Neural progenitor cell (in vitro differentiated cells): ENCODE measurements around the gene NAMPT. TPM values are rescaled to one million over a fixed set of nuclear protein-coding genes. Genes with fewer than 3 reads are reported as not detected.

Experiments used
- DNase-seq: peaks from one replicate; pipeline ENCODE4 v3.0.0-alpha.2; 2016; ENCODE audit warnings: low spot score
- H2AFZ ChIP-seq: fragments of 200-600 bp; sonication (generic); replicated peaks from 2 replicates; pipeline ENCODE4 v1.6.1; 2016; ENCODE audit warnings: antibody characterized with exemption
- H3F3A ChIP-seq: fragments of 200-600 bp; sonication (generic); 2 replicates; pipeline ENCODE4 v1.6.1; 2016; ENCODE audit warnings: antibody characterized with exemption, low read depth
- H3K27ac ChIP-seq: fragments of 200-600 bp; sonication (generic); 2 replicates; pipeline ENCODE4 v1.5.1; 2016; ENCODE audit warnings: mild to moderate bottlenecking
- H3K27me3 ChIP-seq: fragments of 200-600 bp; sonication (generic); 2 replicates; pipeline ENCODE4 v1.6.1; 2016; ENCODE audit warnings: mild to moderate bottlenecking, moderate library complexity
- H3K36me3 ChIP-seq: fragments of 200-600 bp; sonication (generic); 2 replicates; pipeline ENCODE4 v1.5.1; 2016
- H3K4me1 ChIP-seq: fragments of 200-600 bp; sonication (generic); 2 replicates; pipeline ENCODE4 v1.6.1; 2016; ENCODE audit warnings: mixed run types
- H3K4me2 ChIP-seq: fragments of 200-600 bp; sonication (generic); 2 replicates; pipeline ENCODE4 v1.6.1; 2016
- H3K4me3 ChIP-seq: fragments of 200-600 bp; sonication (generic); 2 replicates; pipeline ENCODE4 v1.5.1; 2016
- H3K79me2 ChIP-seq: fragments of 200-600 bp; sonication (generic); 2 replicates; pipeline ENCODE4 v1.6.1; 2016; ENCODE audit warnings: low read depth
- H3K9ac ChIP-seq: fragments of 200-600 bp; sonication (generic); 2 replicates; pipeline ENCODE4 v1.6.1; 2016
- H3K9me3 ChIP-seq: fragments of 200-600 bp; sonication (generic); 2 replicates; pipeline ENCODE4 v1.5.1; 2016; ENCODE audit warnings: low read depth
- H4K20me1 ChIP-seq: fragments of 200-600 bp; sonication (generic); 2 replicates; pipeline ENCODE4 v1.6.1; 2016; ENCODE audit warnings: low read depth
- H3K27ac Mint-ChIP-seq: 3 replicates; pipeline ENCODE4 v1.8.0; 2021; ENCODE audit warnings: mixed read lengths
- H3K27me3 Mint-ChIP-seq: 2 replicates; pipeline ENCODE4 v1.8.0; 2022; ENCODE audit warnings: low read depth, mild to moderate bottlenecking, inconsistent platforms, moderate library complexity, mixed read lengths; ENCODE audit not compliant: insufficient read depth
- H3K36me3 Mint-ChIP-seq: 3 replicates; pipeline ENCODE4 v1.8.0; 2021; ENCODE audit warnings: mixed read lengths
- H3K4me1 Mint-ChIP-seq: 3 replicates; pipeline ENCODE4 v1.8.0; 2021; ENCODE audit warnings: mixed read lengths
- H3K4me3 Mint-ChIP-seq: 3 replicates; pipeline ENCODE4 v1.8.0; 2021; ENCODE audit warnings: mild to moderate bottlenecking, moderate library complexity, mixed read lengths
- H3K9me3 Mint-ChIP-seq: 3 replicates; pipeline ENCODE4 v1.8.0; 2020; ENCODE audit warnings: mixed read lengths
- EZH2 ChIP-seq: fragments of 200-600 bp; sonication (generic); IDR thresholded peaks from 2 replicates; pipeline ENCODE4 v1.6.1; 2017; ENCODE audit warnings: antibody characterized with exemption, mild to moderate bottlenecking, moderate library complexity
- EZH2phosphoT487 ChIP-seq: fragments of 200-600 bp; sonication (generic); IDR thresholded peaks from 2 replicates; pipeline ENCODE4 v1.6.1; 2017; ENCODE audit warnings: antibody characterized with exemption
- total RNA-seq: library from RNA; depleted of rRNA; stranded (reverse); fragments of >200 nt; gene quantifications from 2 replicates; pipeline ENCODE4 v1.2.3, GENCODE V29; 2015; ENCODE audit warnings: low replicate concordance
- TF ChIP-seq, protein P1 (sequence below): fragments of 200-600 bp; sonication (generic); IDR thresholded peaks from 2 replicates; pipeline ENCODE4 v1.5.1; 2017; ENCODE audit warnings: antibody characterized with exemption, mild to moderate bottlenecking

NAMPT gene
- total RNA-seq, 1 donor from 2014 or later: 143 TPM

DNA sequence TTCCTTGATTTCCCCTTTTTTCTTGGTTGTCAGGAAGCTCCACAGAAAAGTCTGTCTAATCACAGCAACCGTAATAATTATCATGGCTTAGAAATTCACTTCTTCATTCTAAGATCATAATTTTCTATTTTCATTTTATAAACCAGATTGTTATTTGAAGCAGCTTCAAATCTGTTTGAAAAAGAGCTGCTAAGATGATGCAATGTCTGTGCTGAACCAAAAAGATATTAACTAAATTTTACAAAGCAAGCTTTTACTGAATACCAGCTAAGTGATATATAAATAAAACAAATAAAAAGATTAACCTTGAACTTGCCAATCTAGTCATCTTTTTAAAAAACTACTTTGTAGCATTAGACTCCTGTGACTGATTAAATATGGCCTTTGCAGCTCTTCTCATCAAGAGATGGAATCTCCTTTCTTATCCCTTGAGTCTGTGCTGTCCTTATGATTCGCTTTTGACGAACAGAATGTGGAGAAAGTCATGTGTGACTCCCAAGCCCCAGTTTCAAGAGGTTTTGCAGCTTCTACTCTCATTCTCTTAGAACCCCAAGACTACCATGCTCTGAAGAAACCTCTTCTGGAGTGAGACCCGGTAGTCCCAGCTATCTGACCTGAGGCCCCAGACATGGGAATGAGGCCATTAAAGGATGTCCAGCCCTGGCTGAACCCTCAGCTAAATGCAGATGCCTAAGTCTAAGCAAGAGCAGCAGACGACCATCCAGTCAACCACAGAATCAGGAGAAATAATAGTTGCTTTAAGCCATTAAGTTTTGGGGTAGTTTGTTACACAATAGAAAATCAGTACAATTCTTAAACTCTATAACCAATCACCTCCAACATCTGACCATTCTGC lies 14.4 kb downstream of the NAMPT start:
- H3K36me3 Mint-ChIP-seq: peaks cover 26% of the 10 kb centered on the region
- peaks cover 22% of the 10 kb centered on the region for H3K36me3 ChIP-seq
- TF ChIP-seq EZH2phosphoT487 (no peak), EZH2 (no peak)
- TF ChIP-seq, protein P1, sequence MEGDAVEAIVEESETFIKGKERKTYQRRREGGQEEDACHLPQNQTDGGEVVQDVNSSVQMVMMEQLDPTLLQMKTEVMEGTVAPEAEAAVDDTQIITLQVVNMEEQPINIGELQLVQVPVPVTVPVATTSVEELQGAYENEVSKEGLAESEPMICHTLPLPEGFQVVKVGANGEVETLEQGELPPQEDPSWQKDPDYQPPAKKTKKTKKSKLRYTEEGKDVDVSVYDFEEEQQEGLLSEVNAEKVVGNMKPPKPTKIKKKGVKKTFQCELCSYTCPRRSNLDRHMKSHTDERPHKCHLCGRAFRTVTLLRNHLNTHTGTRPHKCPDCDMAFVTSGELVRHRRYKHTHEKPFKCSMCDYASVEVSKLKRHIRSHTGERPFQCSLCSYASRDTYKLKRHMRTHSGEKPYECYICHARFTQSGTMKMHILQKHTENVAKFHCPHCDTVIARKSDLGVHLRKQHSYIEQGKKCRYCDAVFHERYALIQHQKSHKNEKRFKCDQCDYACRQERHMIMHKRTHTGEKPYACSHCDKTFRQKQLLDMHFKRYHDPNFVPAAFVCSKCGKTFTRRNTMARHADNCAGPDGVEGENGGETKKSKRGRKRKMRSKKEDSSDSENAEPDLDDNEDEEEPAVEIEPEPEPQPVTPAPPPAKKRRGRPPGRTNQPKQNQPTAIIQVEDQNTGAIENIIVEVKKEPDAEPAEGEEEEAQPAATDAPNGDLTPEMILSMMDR: no peak
- no peaks in the 10 kb centered on the region for H3K9me3 ChIP-seq
- no peak overlapping the region for H3K9ac ChIP-seq
- no peaks in the 10 kb centered on the region for H3K27me3 ChIP-seq
- H3K4me1 Mint-ChIP-seq: no peaks in the 10 kb centered on the region
- DNase-seq: no peak
- H2AFZ ChIP-seq: no peak overlapping the region
- H3K27me3 Mint-ChIP-seq: no peaks in the 10 kb centered on the region
- no peak overlapping the region for H3K27ac ChIP-seq
- no peak overlapping the region for H3K4me3 ChIP-seq
- H3K4me2 ChIP-seq: no peak overlapping the region
- peaks cover 16% of the 10 kb centered on the region for H3K79me2 ChIP-seq
- H4K20me1 ChIP-seq: no peaks in the 10 kb centered on the region
- no peaks in the 10 kb centered on the region for H3K4me1 ChIP-seq
- no peak overlapping the region for H3K4me3 Mint-ChIP-seq
- H3K9me3 Mint-ChIP-seq: no peaks in the 10 kb centered on the region
- no peak overlapping the region for H3K27ac Mint-ChIP-seq
- H3F3A ChIP-seq: no peaks in the 10 kb centered on the region

DNA sequence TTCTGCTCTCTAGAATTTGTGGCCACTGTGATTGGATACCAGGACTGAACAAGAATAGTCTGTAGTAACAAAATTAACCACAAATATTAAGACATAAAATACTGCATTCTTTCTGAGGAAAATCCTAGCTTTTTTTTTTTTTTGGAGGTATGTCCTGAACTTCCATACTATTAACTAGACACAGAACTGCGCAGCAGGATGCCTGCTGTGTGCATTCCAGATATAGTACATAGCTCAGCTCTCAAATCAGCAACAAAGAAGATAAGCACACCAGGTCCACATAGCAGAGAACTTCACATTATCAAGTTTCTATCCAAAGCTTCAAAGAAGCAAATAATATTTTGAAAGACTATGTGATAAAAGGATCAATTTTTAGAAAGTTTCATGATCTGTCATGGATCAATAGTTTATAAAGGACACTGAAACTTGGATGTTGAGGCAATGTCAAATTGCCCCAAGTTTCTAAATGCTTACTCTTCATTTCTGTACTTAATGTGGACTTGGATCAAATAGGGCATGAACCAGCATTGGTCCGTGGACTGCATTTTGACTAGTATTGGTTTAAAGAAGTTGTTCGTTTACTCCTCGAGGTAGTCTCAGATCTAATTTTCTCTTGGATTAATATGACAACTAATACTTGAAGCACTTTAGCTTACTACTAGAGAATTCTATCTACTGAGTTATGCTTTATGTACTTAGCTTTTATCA lies 15.4 kb downstream of the NAMPT start:
- no peak overlapping the region for H3K9ac ChIP-seq
- no peak overlapping the region for H3K4me3 ChIP-seq
- H3K4me1 Mint-ChIP-seq: no peaks in the 10 kb centered on the region
- peaks cover 30% of the 10 kb centered on the region for H3K36me3 Mint-ChIP-seq
- H3K9me3 Mint-ChIP-seq: no peaks in the 10 kb centered on the region
- peaks cover 8% of the 10 kb centered on the region for H3K79me2 ChIP-seq
- H3K27ac ChIP-seq: no peak overlapping the region
- no peak for DNase-seq
- no peak overlapping the region for H3K27ac Mint-ChIP-seq
- no peak overlapping the region for H2AFZ ChIP-seq
- no peaks in the 10 kb centered on the region for H4K20me1 ChIP-seq
- H3K36me3 ChIP-seq: peaks cover 22% of the 10 kb centered on the region
- H3K4me2 ChIP-seq: no peak overlapping the region
- no peaks in the 10 kb centered on the region for H3K9me3 ChIP-seq
- no peak overlapping the region for H3K4me3 Mint-ChIP-seq
- H3K4me1 ChIP-seq: no peaks in the 10 kb centered on the region
- H3K27me3 ChIP-seq: no peaks in the 10 kb centered on the region
- TF ChIP-seq EZH2 (no peak), EZH2phosphoT487 (no peak)
- TF ChIP-seq, protein P1: no peak
- no peaks in the 10 kb centered on the region for H3F3A ChIP-seq
- H3K27me3 Mint-ChIP-seq: no peaks in the 10 kb centered on the region

DNA sequence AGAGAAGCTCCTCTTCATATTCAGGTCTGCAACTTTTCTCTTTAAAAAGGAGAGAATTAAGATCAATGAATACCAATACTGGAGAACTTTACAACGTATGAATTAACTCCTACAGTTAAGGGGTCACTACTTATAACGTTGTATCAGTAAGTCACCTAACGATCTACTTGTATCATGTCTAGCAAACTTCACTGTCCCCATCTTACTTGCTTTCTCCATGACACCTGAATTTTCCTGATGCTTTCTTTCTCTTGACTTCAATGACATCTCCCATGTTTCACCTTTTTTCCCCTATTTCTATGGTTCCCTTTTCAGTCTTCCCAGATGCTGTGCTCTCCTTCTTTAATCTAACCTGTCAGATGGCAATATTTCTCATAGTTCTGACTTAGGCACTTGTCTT lies 19.6 kb downstream of the NAMPT start:
- Mint-ChIP-seq H3K27me3 (no peaks in the 10 kb centered on the region), H3K36me3 (peaks cover 26% of the 10 kb centered on the region), H3K9me3 (no peaks in the 10 kb centered on the region), H3K27ac (no peak overlapping the region), H3K4me3 (no peak overlapping the region), H3K4me1 (no peaks in the 10 kb centered on the region)
- Histone ChIP-seq H3K4me2 (no peak overlapping the region), H3K4me1 (no peaks in the 10 kb centered on the region), H3F3A (no peaks in the 10 kb centered on the region), H3K27me3 (no peaks in the 10 kb centered on the region), H3K9ac (no peak overlapping the region), H2AFZ (no peak overlapping the region), H3K4me3 (no peak overlapping the region), H3K27ac (no peak overlapping the region), H3K79me2 (no peaks in the 10 kb centered on the region), H3K9me3 (no peaks in the 10 kb centered on the region), H3K36me3 (peaks cover 28% of the 10 kb centered on the region), H4K20me1 (no peaks in the 10 kb centered on the region)
- TF ChIP-seq EZH2 (no peak), EZH2phosphoT487 (no peak)
- TF ChIP-seq, protein P1: no peak
- no peak for DNase-seq
